GM21529 (cell line): ENCODE data around the gene CAMLG.
"Not testable (repeated sequence)": the region's sequence is repeated elsewhere in the genome, so short reads cannot be mapped to it uniquely, and the experiment has no call there.

ENCODE experiments used
- ATAC-seq: cut with Tn5 transposase; IDR thresholded peaks from one replicate; pipeline ENCODE4 v1.9.1; 2021; ENCODE audit not compliant: unreplicated experiment

CAMLG gene

DNA sequence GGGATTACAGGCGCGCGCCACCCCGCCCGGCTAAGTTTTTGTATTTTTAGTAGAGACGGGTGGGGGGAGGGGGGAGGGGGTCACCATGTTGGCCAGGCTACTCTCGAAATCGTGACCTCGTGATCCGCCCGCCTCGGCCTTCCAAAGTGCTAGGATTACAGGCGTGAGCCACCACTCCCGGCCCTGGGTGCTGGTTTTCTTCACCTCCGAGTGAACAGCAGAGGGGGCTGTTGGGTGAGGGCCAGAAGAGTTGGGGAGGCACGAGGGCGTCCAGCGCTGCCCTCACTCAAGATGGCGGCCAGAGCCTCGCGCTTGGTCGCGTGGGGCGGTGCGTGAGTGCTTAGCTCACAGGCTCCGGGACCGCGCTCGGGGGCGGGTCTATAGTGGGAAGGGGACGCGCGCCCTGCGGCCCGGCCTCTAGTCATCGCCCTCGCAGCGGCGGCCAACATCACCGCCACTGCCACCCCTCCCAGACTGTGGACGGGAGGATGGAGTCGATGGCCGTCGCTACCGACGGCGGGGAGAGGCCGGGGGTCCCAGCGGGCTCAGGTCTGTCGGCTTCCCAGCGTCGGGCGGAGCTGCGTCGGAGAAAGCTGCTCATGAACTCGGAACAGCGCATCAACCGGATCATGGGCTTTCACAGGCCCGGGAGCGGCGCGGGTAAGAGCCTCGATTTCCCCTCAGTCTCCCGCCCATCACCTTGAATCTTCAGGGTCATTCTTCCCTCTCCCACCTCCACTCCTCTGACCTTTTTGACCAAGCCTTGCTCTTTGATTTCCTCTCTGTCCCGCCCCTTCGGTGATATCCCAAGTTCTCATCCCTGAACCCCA lies at the start of gene CAMLG:
TSS of gene CAMLG (plus strand) at position 416 of the 830 bp plus-strand sequence. CDS start at position 489, 73 bp downstream.
- ATAC-seq: peak; percentile 94

DNA sequence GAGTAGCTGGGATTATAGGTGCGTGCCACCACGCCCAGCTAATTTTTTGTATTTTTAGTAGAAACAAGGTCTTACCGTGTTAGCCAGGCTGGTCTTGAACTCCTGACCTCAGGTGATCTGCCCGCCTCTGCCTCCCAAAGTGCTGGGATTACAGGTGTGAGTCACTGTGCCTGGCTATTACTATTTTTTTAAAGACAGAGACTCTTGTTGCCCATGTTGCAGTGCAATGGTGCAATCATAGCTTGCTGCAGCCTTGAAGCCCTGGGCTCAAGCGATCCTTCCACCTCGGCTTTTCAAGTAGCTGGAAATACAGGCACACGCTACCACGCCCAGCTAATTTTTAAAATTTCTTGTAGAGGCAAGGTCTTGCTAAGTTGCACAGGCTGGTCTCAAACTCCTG lies 48.2 kb upstream of the CAMLG start:
- ATAC-seq: not testable (repeated sequence)

DNA sequence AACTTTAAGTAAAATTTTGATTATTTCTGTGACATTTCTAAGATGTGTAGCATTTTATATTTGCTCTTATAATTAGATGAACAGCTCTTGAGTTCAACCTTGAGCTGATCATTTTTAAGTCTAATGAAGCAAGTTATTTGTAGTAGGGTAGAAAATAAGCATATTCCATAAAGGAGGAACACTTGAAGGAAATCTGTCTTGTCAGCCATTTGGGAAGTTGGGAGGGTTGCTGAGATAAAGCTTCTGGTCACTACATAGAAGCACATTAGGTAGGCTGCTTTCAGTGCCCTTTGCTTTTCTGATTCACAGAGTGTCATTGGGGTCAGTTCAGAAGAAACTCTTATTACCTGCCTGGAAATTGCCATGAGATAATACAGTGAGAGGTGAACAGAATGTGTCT lies 45.6 kb upstream of the CAMLG start:
- no peak for ATAC-seq

DNA sequence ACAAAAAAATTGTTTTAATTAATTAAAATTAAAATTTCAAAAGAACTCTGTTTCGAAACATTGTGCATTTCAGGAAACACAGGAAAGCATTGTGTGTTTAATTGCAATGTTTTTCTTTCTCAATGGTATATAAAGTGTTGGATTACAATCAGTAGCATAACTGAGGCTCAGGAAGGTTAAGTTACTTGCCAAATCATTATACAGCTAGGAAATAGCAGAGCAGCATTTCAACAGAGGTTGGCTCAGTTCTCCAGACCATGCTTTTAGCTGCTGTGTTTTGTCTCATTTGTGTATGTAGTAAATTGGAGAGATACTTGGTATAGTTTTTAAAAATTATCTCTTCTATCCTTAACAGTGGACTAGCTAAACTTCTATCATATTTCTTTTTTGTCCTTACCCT lies 30.0 kb upstream of the CAMLG start:
- no peak for ATAC-seq

DNA sequence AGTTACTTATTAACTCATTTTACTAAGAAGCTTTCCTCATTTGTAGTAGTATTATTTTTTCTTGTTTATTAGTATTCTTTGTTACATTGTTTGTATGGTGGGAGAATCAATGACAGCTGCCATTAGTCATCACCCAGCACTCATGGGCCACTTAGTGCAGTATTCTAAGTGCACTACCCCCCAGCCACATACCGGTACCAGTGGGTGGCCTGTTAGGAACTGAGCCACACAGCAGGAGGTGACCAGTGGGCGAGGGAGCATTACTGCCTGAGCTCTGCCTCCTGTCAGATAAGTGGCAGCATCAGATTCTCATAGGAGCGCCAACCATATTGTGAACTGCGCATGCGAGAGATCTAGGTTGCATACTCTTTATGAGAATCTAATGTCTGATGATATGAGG lies 24.2 kb upstream of the CAMLG start:
- no peak for ATAC-seq

DNA sequence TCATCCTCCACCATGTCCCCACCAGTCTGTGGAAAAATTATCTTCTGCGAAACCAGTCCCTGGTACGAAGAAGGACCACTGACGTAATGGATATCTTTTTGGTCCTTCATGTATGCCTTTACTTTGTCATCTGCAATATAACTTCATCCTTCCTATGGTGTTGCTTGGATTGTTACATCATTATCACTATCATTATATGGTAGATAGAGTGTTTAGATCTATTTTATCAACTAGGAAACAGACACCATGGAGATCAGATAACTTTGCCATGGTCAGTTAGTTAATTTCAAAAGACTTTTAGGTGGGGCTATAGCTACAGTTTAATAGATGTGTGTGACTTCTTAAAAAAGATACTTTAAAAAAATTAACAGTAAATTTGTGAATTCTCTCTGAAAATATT lies 23.8 kb upstream of the CAMLG start:
- ATAC-seq: no peak

DNA sequence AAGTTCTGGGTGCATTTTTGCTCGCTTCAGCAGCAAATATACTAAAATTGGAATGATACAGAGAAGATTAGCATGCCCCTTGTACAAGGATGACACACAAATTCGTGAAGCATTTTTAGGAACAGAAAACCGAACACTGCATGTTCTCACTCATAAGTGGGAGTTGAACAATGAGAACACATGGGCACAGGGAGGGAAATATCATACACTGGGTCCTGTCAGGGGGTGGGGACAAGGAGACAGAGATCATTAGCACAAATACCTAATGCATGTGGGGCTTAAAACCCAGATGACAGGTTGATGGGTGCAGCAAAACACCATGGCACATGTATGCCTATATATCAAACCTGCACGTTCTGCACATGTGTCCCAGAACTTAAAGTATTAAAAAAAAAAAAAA lies 22.9 kb upstream of the CAMLG start:
- ATAC-seq: not testable (repeated sequence)

DNA sequence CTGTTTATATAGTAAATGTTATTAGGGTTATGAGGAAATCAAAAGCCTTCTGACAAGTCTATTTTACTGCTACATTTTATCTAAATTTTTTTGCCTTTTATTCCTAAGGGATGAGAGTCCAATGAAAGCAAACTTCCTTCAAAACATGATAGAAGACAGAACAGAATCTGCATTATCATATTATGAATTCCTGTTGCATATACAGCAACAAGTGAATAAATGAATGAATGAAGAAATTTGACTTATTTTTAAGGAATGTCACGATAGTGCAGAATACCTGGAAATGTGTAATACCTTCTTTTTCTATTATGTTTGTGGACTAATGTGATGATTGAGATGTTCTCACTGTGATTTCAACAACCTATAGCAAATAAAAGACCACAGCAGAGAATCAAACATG lies 13.5 kb upstream of the CAMLG start:
- ATAC-seq: no peak

DNA sequence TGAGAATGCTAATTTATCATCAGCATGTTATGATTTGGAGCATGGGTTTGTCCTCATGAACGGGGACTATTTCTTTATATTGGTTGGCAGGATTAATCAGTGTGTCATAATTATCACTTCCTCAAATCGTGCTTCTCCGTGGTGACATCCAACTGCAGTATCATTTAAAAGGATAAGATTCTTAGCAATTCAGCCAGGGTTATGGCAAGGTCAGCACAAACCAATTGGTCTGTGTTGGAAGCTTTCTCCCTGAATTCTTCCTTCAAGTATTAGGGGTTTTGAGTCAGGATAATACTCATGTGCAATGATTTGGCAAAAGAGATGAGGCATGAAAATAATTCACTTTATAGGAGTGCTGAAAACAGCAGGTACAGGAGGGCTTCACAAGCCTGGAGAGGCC lies 5.5 kb upstream of the CAMLG start:
- no peak for ATAC-seq

DNA sequence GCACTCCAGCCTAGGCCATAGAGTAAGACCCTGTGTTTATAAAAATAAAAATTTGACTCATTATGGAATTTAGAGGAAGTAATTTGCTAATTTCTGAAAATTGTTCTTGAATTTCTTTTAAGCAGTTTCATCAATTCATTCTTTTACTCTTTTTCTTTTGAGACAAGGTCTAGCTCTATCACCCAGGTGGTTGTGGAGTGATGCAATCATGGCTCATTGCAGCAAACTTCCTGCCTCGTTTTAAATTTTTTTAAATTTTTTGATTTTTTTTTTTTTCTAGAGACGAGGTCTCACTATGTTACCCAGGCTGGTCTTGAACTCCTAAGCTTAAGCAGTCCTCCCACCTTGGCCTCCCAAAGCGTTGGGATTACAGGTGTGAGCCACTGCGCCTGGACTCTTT lies 3.1 kb upstream of the CAMLG start:
- ATAC-seq: no peak

DNA sequence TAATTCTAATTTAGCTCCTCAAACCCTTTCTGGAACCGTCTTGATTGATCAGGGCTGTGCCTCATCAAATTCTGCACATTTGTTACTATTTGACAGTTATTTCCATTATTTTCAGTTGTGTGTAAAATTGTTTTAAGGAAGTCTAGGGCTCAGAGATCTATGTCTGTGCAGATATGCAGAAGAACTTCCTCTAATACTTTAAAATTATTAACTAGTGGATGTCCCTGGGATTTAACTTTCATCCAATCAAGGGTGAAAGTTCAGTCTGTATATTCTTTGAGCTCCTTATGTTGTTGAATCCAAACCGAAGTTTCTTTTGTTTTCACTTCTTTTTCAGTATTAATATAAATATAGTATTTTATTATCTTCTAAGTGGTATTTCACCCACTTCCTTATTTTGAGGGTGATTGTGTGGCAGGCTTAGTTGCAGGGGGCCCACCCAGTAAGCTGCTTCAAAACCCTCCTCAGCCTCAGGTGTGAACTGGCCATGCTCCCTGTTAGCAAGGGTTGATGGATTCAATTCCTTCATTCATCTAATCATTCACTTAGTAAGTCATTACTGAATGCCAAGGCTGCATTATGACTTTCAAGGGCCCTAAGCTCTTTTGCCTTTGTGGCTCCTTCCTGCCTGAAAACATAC lies 2.1 kb upstream of the CAMLG start:
- ATAC-seq: no peak

DNA sequence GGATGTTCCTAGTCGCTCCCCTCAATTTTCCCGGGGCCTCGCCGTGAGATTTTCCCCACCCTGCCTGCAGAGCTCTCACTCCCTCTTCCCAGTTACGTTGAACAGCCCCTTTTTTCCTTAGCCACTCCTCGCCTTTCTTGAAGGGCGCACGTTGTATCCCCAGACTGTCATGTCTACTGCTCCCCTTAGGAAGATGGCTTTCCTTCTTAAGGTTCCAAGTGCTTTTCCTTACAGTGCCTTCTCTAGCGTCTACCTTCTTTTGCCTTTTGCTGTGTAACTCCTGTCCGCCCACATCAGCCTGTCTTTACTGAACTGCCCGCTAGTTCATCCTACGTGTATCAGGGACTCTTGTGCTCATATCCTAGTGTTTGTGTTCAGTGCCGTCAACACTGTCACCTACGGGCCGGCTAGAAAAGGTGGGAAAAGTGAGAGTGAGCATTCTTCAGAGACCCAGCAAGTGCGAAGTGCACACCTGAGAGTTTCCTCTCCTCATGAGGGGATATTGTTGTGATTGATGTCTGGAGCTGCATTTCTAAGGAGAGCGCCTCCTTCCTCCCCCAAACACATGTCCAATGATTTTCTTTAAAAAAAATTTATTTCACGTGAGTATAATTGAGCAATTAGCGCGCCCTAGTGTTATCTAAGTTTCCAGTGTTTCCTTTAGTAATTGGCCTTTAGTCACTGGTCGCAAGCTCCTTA lies 764 bp downstream of the CAMLG start:
- peak; percentile 26 for ATAC-seq

DNA sequence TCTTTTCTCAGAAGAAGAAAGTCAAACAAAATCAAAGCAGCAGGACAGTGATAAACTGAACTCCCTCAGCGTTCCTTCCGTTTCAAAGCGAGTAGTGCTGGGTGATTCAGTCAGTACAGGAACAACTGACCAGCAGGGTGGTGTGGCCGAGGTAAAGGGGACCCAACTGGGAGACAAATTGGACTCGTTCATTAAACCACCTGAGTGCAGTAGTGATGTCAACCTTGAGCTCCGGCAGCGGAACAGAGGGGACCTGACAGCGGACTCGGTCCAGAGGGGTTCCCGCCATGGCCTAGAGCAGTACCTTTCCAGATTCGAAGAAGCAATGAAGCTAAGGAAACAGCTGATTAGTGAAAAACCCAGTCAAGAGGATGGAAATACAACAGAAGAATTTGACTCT lies 2.7 kb downstream of the CAMLG start:
- no peak for ATAC-seq

DNA sequence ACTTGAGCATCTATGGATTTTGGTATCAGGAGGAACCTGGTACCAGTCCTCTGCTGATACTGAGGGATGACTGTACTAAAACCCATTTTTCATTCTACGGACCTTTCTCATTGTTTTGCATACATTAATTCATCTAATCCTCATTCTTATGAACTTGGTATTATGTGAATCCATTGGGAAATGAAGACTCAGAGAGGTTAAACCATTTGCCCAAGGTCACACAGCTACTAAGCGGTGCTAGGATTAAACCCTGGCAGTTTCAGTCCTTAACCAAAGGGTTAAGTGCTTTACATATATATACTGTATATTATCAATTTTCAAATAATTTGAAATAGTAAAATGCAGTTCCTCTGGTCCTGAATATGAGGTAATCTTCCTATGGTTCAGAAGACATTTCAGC lies 3.8 kb downstream of the CAMLG start:
- no peak for ATAC-seq

DNA sequence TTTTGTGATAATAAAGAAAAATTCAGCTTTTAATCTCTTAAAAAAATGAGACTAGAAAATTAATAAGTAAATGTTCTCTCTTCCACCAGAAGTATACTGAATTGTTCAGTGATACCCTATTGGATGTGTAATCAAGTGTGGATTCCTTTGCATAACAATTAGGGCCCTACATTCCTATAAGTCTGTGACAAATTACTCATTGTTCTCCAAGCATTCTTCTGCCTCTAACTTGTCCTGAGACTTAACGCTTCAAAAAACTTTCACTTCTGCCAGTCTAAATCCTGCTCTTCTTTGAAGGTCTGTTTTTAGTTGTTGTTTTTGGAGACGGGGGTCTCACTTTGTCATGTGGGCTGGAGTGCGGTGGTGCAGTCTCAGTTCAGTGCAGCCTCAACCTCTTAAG lies 11.1 kb downstream of the CAMLG start:
- no peak for ATAC-seq

DNA sequence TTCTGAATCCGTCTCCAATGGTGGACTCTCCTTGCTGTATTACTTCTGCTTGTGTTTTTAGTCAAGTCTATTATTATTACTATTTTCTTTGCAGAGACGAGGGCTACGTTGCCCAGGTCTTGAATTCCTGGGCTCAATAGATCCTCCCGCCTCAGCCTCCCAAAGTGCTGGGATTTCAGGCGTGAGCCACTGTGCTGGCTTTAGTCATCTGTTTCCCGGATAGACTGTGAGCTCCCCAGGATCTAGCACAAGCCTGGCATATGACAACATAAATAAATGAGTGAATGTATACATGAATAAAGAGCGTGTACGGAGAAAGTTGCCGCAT lies 19.8 kb downstream of the CAMLG start:
- ATAC-seq: peak; percentile 28

DNA sequence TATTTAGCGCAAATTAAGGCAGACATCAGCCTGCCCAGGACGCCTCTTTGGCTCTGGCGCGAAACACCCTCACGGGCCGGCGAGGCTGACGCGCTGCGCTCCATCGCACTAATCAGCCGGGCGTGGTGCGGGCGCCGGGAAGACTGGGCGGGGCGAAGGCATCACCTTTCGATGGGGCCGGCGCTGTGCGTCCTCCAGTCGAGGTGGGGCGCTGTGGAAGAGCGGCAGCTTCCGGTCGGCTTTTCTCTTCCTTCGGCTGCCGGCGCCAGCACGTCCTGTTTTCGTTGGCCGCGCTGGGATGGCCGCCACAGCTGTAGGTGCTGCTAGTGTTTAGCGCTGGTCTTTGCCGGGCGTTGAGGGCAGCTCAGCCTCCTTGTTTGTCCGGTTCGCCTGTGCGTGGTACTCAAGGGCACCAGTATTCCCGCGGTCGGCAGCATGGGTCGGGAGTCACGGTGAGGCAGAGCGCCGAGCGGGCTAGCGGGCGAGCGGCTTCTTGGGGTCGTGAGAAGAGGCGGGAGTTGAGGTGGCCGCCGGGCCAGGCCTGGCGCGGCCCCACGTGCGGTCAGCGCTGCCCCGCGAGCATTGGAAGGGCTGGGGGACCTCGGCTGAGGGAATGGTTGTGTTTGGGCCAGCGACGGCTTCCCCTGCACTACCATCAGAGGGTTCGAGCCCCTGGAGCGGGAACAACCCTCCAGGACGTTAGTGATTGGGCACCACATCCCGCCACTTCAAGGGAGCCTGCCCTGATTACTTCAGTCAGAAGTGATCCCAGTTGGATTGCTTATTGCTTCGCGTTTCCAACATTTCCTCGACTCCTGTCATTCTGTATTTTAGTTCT lies 20.4 kb downstream of the CAMLG start, which contains the start of gene DDX46:
TSS of gene DDX46 (plus strand) at position 276 of the 838 bp plus-strand sequence. CDS start at position 436, 160 bp downstream.
- peak; percentile 98 for ATAC-seq

DNA sequence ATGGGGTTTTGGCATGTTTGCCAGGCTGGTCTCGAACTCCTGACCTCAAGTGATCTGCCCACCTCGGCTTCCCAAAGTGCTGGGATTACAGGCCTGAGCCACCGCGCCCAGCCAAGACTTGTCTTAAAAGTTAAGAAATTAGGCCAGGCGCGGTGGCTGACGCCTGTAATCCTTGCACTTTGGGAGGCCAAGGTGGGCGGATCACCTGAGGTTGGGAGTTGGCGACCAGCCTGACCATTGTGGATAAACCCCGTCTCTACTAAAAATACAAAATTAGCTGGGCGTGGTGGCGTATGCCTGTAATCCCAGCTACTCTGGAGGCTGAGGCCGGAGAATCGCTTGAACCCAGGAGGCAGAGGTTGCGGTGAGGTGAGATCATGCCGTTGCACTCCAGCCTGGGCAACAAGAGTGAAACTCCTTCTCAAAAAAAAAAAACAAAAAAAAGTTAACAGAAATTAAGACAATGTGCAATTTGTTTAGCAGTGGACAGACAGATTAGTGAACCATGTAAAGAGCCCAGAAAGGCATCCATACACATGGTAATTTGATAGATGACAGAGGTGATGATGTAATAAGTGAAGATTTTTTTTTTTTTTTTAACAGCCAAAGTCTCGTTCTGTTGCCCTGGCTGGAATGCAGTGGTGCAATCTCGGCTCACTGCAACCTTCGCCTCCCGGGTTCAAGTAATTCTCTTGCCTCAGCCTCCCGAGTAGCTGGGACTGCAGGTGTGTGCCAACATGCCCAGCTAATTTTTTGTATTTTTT lies 29.4 kb downstream of the CAMLG start:
- ATAC-seq: not testable (repeated sequence)

DNA sequence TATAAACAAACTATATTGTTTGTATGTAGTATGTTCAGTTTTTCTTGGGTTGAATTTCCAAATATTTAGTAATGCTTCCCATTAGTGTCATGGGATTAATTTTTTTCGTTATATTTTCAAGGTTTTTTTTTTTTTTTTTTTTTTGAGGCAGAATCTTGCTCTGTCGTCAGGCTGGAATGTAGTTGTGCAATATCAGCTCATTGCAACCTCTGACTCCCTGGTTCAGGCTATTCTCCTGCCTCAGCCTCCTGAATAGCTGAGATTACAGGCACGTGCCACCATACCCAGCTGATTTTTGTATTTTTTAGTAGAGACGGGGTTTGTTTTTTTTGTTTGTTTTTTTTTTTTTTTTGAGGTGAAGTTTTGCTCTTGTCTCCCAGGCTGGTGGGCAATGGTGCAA lies 30.9 kb downstream of the CAMLG start:
- ATAC-seq: no peak

DNA sequence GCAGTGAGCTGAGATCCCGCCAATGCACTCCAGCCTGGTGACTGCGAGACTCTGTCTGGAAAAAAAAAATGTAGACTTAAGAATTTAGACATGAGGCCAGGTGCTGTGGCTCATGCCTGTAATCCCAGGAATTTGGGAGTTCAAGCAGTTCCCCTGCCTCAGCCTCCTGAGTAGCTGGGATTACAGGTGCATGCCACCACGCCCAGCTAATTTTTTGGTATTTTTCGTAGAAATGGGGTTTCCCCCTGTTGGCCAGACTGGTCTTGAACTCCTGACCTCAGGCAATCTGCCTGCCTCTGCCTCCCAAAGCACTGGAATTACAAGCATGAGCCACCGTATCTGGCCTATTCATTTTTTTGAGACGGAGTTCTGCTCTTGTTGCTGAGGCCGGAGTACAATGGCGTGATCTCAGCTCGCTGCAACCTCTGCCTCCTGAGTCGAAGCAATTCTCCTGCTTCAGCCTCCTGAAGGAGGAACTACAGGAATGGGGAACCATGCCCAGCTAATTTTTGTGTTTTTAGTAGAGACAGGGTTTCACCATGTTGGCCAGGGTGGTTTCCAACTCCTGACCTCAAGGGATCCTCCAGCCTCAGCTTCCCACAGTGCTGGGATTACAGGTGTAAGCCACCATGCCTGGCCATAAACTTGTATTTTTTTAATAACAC lies 34.2 kb downstream of the CAMLG start:
- no peak for ATAC-seq
